K562 (cell line): Measurements from ENCODE around the gene CDC42EP5. TPM values are rescaled to one million over a fixed set of nuclear protein-coding genes. Genes with fewer than 3 reads are reported as not detected.
A peak's percentile ranks its signal among the peaks of the same experiment; 100 is the strongest.

Source experiments
- ATAC-seq: fragments of 200-7000 bp; cut with Tn5 transposase; 3 replicates; pipeline ENCODE4 v1.9.1; 2020; ENCODE audit warnings: moderate library complexity
- BruUV-seq: library from RNA; stranded (reverse); fragments of 400-500 nt; replicated peaks from 2 replicates; lab custom pipeline; 2021; lab: Mats Ljungman, UMichigan
- CTCF ChIA-PET: fragments of 300-600 bp; formaldehyde crosslinking; extraction: SDS; loops from one replicate; lab custom pipeline; 2021; ENCODE audit warnings: low intra/inter-chr PET ratio; lab: Yijun Ruan, JAX
- POLR2A ChIA-PET: fragments of 300-600, 350-650 bp; sonication (Branson Sonifier 250); formaldehyde crosslinking; extraction: SDS; loops from one replicate; lab custom pipeline; 2021; ENCODE audit warnings: antibody characterized with exemption, inconsistent platforms; lab: Yijun Ruan, JAX
- DNase-seq, 4 experiments: peaks; one replicate each; pipeline versions ENCODE4 v3.0.0 to v3.0.0-alpha.2; 2011 to 2018; ENCODE audit warnings: low spot score in 3 of 4, mixed read lengths in 3 of 4; ENCODE audit errors: extremely low read depth in 1 of 4
- FAIRE-seq: peaks from 2 replicates; lab custom pipeline; 2011; peaks lifted over from hg19 to GRCh38; lab: Jason Lieb, UNC
- H2AFZ ChIP-seq: 2 replicates; pipeline ENCODE4 v1.6.0; 2011; ENCODE audit warnings: low read depth, low read length, control low read depth, inconsistent platforms
- H3K27ac ChIP-seq: fragments of 200-600 bp; 3 replicates; pipeline ENCODE4 v1.8.0; 2011; ENCODE audit warnings: low read depth, mild to moderate bottlenecking, control low read depth, inconsistent platforms, low read length, moderate library complexity, mixed read lengths; ENCODE audit errors: extremely low read depth
- H3K27me3 ChIP-seq, 2 experiments: fragments of 300-600 bp in 1 of 2; 2 replicates in 1 of 2; 3 replicates in 1 of 2; pipeline versions ENCODE4 v1.6.0 to v1.8.0; 2011; ENCODE audit warnings: inconsistent platforms in 2 of 2, low read length in 2 of 2, mild to moderate bottlenecking in 1 of 2, mixed read lengths in 1 of 2, moderate library complexity in 1 of 2; ENCODE audit not compliant: control insufficient read depth in 2 of 2, insufficient read depth in 2 of 2
- H3K36me3 ChIP-seq: fragments of 300-600 bp; 3 replicates; pipeline ENCODE4 v1.8.0; 2011; ENCODE audit warnings: mild to moderate bottlenecking, low read length, inconsistent platforms; ENCODE audit not compliant: control insufficient read depth, insufficient read depth
- H3K4me1 ChIP-seq, 2 experiments: fragments of 200-600 bp in 1 of 2; replicated peaks in 1 of 2; 2 replicates in 1 of 2; 3 replicates in 1 of 2; pipeline versions ENCODE4 v1.5.1 to v1.8.0; 2011; ENCODE audit warnings: inconsistent platforms in 2 of 2, low read length in 2 of 2, mild to moderate bottlenecking in 1 of 2, mixed read lengths in 1 of 2, moderate library complexity in 1 of 2; ENCODE audit not compliant: control insufficient read depth in 2 of 2, insufficient read depth in 2 of 2
- H3K4me2 ChIP-seq: 2 replicates; pipeline ENCODE4 v1.6.1; 2011; ENCODE audit warnings: low read length, control low read depth, inconsistent platforms, mixed read lengths; ENCODE audit not compliant: insufficient read depth
- H3K4me3 ChIP-seq: fragments of 200-600 bp; sonication (generic), shearing (Covaris generic); 2 replicates; pipeline ENCODE4 v1.5.1; 2016; ENCODE audit warnings: control low read depth, inconsistent platforms
- H3K79me2 ChIP-seq: fragments of 200-600 bp; 3 replicates; pipeline ENCODE4 v1.8.0; 2011; ENCODE audit warnings: low read length, inconsistent platforms; ENCODE audit not compliant: control insufficient read depth, insufficient read depth
- H3K9ac ChIP-seq, 2 experiments: 2 replicates each; pipeline versions ENCODE4 v1.6.0 to v1.6.1; 2011; ENCODE audit warnings: low read depth in 2 of 2, low read length in 2 of 2, control low read depth in 1 of 2, inconsistent platforms in 1 of 2, mild to moderate bottlenecking in 1 of 2, mixed read lengths in 1 of 2; ENCODE audit not compliant: insufficient read depth in 1 of 2
- H3K9me1 ChIP-seq: one replicate; pipeline ENCODE4 v1.6.0; 2011; ENCODE audit warnings: inconsistent platforms, mild to moderate bottlenecking, low read length, moderate library complexity; ENCODE audit not compliant: control insufficient read depth, insufficient read depth
- H3K9me3 ChIP-seq: replicated peaks from 2 replicates; pipeline ENCODE4 v1.5.1; 2011; ENCODE audit warnings: low read depth, low read length, inconsistent platforms; ENCODE audit not compliant: control insufficient read depth, insufficient read depth
- H4K20me1 ChIP-seq: replicated peaks from 2 replicates; pipeline ENCODE4 v1.6.1; 2011; ENCODE audit warnings: low read length, inconsistent platforms, mixed read lengths; ENCODE audit not compliant: control insufficient read depth, insufficient read depth
- ATF1 ChIP-seq, 2 experiments: fragments of 450-650 bp in 1 of 2; IDR thresholded peaks; 2 replicates each; pipeline ENCODE4 v1.6.1; 2016; ENCODE audit warnings: missing compliant biosample characterization in 1 of 2, missing genetic modification characterization in 1 of 2
- BCOR ChIP-seq: fragments of 450-650 bp; IDR thresholded peaks from 2 replicates; pipeline ENCODE4 v1.6.1; 2016
- ETS2 ChIP-seq: IDR thresholded peaks from 2 replicates; pipeline ENCODE4 v1.6.1; 2016; ENCODE audit warnings: borderline replicate concordance, missing genetic modification characterization, mild to moderate bottlenecking, moderate library complexity, missing compliant biosample characterization; ENCODE audit not compliant: poor library complexity, severe bottlenecking
- KDM1A ChIP-seq, 2 experiments: fragments of 450-650 bp; IDR thresholded peaks; 2 replicates each; pipeline ENCODE4 v1.6.1; 2016; ENCODE audit warnings: mild to moderate bottlenecking in 2 of 2
- POLR2G ChIP-seq: fragments of 200-400 bp; formaldehyde crosslinking; IDR thresholded peaks from 2 replicates; pipeline ENCODE4 v1.6.1; 2017; ENCODE audit warnings: low read depth, mild to moderate bottlenecking, antibody characterized with exemption, low read length, moderate library complexity
- PTBP1 ChIP-seq: fragments of 200-400 bp; formaldehyde crosslinking; IDR thresholded peaks from 2 replicates; pipeline ENCODE4 v1.6.1; 2017; ENCODE audit warnings: low read depth, low read length
- RBM25 ChIP-seq: fragments of 200-400 bp; formaldehyde crosslinking; IDR thresholded peaks from 2 replicates; pipeline ENCODE4 v1.6.1; 2018; ENCODE audit warnings: low read length, low read depth, moderate library complexity; ENCODE audit not compliant: severe bottlenecking
- TCFL5 ChIP-seq: fragments of 250-450 bp; sonication (Bioruptor Pico); conservative IDR thresholded peaks from 2 replicates; pipeline ENCODE4 v1.6.1; 2021; ENCODE audit warnings: mild to moderate bottlenecking, moderate library complexity, matching md5 sums
- THAP7 ChIP-seq: fragments of 250-450 bp; sonication (Bioruptor Pico); IDR thresholded peaks from 2 replicates; pipeline ENCODE4 v1.5.0; 2021
- ZFP36 ChIP-seq: fragments of 150-350 bp; IDR thresholded peaks from 2 replicates; pipeline ENCODE4 v1.6.1; 2018; ENCODE audit warnings: low read length, low read depth; ENCODE audit not compliant: partially characterized antibody
- ZNF121 ChIP-seq: sonication (generic); formaldehyde crosslinking; conservative IDR thresholded peaks from 2 replicates; pipeline ENCODE4 v1.8.0; 2022; ENCODE audit warnings: missing genetic modification reagents
- ZSCAN29 ChIP-seq: fragments of 450-650 bp; IDR thresholded peaks from 2 replicates; pipeline ENCODE4 v1.6.1; 2017
- WGBS: fragments of 100-300 bp; shearing (Covaris generic); methylation state at CpG from one replicate; pipeline ENCODE4 v1.1.6; 2016; ENCODE audit warnings: low coverage, mixed read lengths; ENCODE audit not compliant: insufficient coverage; ENCODE audit errors: missing lambda C conversion rate; 5-methylcytosine and 5-hydroxymethylcytosine counted together
- in situ Hi-C: fragments of 300-500 bp; cut with MboI; formaldehyde crosslinking; loops from 4 replicates; pipeline ENCODE4 v1.15.0; 2018; ENCODE audit warnings: inconsistent platforms, mixed read lengths
- intact Hi-C: fragments of 100-400 bp; cut with micrococcal nuclease; formaldehyde crosslinking; loops from 2 replicates; pipeline ENCODE4 v1.14.2; 2022
- polyA plus RNA-seq, 8 experiments: library from polyadenylated mRNA; depleted of rRNA in 4 of 8; stranded (reverse) in 5 of 8; unstranded in 3 of 8; fragments of >200 nt; fragmentation: Nextera tagmentation in 2 of 8; fragmentation: Illumina TruSeq in 1 of 8; extraction: Ambion mirVana in 2 of 8; extraction: Trizol in 1 of 8; gene quantifications; 2 replicates each; pipeline versions ENCODE4 v1.2.1 to v1.2.3, GENCODE V29; 2011 to 2014; ENCODE audit warnings: inconsistent platforms in 1 of 8, missing spikeins in 1 of 8
- total RNA-seq, 7 experiments: library from RNA; depleted of rRNA in 6 of 7; stranded (reverse); fragments of >200 nt in 6 of 7; fragmentation: Illumina TruSeq in 2 of 7; extraction: Trizol in 2 of 7; gene quantifications; 2 replicates each; pipeline versions ENCODE4 v1.2.1 to v1.2.3, GENCODE V29; 2011 to 2021; ENCODE audit warnings: low replicate concordance in 1 of 7
- TF ChIP-seq, protein P1 (sequence below): fragments of 250-450 bp; sonication (Bioruptor Pico); IDR thresholded peaks from 2 replicates; pipeline ENCODE4 v1.8.0; 2022; ENCODE audit warnings: inconsistent platforms, mild to moderate bottlenecking, moderate library complexity, borderline replicate concordance

CDC42EP5 gene
- total and polyA plus RNA-seq, 9 of the 15 experiments (the other 6 are each of a cell fraction or from before 2014, with no cell fraction given), result 0.15 to 0.38 TPM; not detected in 7

DNA sequence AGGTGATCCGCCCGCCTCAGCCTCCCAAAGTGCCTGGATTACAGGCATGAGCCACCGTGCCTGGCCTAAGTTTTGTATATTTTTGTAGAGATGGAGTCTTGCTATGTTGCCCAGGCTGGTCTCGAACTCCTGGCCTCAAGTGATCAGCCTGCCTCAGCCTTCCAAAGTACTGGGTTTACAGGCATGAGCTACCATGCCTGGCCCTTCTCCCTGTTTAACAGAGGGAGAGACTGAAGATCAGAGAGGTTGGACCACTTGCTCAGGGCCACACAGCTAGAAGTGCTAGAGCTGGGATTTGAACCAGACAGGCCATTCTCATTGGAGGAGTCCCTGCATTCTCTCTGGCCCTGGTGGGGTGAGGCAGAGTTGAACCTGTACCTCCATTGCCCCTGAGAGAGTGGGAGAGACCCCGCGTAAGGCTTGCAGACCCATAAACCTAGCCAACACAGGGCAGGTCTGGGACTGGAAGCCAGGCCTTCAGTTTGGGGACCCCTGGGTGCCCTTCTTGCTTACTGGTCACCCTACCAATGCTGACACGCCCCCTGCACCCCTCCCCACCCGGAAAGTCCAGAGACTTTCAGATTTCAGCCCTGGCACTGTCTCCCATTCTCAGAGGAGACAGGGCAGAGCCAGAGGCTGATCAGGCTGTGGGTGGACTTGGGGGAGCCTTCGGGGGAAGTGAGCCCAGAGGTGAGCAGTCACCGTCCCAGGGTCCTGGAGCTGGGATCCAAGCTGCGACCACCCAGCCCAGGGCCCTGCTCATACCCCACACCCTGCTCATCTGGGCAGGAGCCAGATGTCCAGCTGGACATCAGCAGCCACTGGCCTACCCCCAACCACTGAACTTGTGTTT is 44.5 kb downstream of the CDC42EP5 start:
- CTCF ChIA-PET, result no interaction called here
- DNase-seq (peak in 1 of 4 experiments; percentile 6), FAIRE-seq (no peak), ATAC-seq (no peak)
- Histone ChIP-seq H3K9ac (no peak overlapping the region), H3K4me3 (no peak overlapping the region), H3K79me2 (no peaks in the 10 kb centered on the region), H3K4me1 (peaks cover 0 to 27% of the 10 kb centered on the region in 2 experiments; a peak in 2 of 5 replicates), H3K9me1 (no peaks in the 10 kb centered on the region), H3K27me3 (peaks cover 24 to 44% of the 10 kb centered on the region in 2 experiments; a peak in 4 of 5 replicates), H3K9me3 (no peaks in the 10 kb centered on the region), H3K27ac (no peak overlapping the region), H2AFZ (no peak overlapping the region), H3K36me3 (no peaks in the 10 kb centered on the region), H4K20me1 (no peaks in the 10 kb centered on the region; the same call in 1 of the 2 replicates), H3K4me2 (no peak overlapping the region)
- WGBS, result 18% methylated on average over 10 of the region's 11 CpGs
- intact Hi-C loops (no loop called here), in situ Hi-C loops (no loop called here)
- TF ChIP-seq ETS2 (tag) (no peak), TCFL5 (no peak), BCOR (peak; percentile 88), THAP7 (CRISPR knock-in tag) (no peak), POLR2G (peak; percentile 55; the same call in 1 of the 2 replicates), RBM25 (peak; percentile 73), ZFP36 (peak; percentile 77), KDM1A (IDR thresholded peaks at IDR 0.05) (peak in 1 of 2 experiments; percentile 62; a peak in 3 of 4 replicates), ZNF121 (CRISPR knock-in tag) (peak; percentile 96), PTBP1 (0 out of 2 replicates have a peak, but pooled peaks have one; percentile 23), ZSCAN29 (no peak), ATF1 (CRISPR knock-in tag; IDR thresholded peaks at IDR 0.05) (no peak), ATF1 (tag; IDR thresholded peaks at IDR 0.05) (no peak)
- TF ChIP-seq, protein P1, sequence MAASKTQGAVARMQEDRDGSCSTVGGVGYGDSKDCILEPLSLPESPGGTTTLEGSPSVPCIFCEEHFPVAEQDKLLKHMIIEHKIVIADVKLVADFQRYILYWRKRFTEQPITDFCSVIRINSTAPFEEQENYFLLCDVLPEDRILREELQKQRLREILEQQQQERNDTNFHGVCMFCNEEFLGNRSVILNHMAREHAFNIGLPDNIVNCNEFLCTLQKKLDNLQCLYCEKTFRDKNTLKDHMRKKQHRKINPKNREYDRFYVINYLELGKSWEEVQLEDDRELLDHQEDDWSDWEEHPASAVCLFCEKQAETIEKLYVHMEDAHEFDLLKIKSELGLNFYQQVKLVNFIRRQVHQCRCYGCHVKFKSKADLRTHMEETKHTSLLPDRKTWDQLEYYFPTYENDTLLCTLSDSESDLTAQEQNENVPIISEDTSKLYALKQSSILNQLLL, result no peak
- POLR2A ChIA-PET, result interaction anchor here (0.6 to 2.8 kb wide), 4 partner anchors 9 to 215 kb away, joined by 3 to 14 read pairs (median 4); partner anchors contain the start of gene LENG8
- BruUV-seq, result no TSS peak
